ENCODE results near the gene CADPS. TPM values are rescaled to one million over a fixed set of nuclear protein-coding genes. Genes with fewer than 3 reads are reported as not detected.

Gene CADPS
- total RNA-seq, 1 experiment from 2014 or later: not detected

GRCh38 chr3:62636235-62636826 lies 238.9 kb downstream of the CADPS start:
- no peaks in the 10 kb centered on the region for H3K9me3 ChIP-seq (ENCODE audit: low read depth, low read length, poor library complexity, severe bottlenecking)
- no peak for TF ChIP-seq CTCF (conservative IDR thresholded peaks at IDR 0.05; ENCODE audit: low read depth, low read length)
- no peak for TF ChIP-seq EZH2 (IDR thresholded peaks at IDR 0.05; ENCODE audit: borderline replicate concordance, low read depth, low read length, poor library complexity, severe bottlenecking)
- CTCF ChIA-PET: no interaction called here
- POLR2A ChIA-PET (ENCODE audit: low non-redundant PET): no interaction called here
- H3K27me3 ChIP-seq (replicated peaks; ENCODE audit: insufficient read depth, low read depth, low read length, poor library complexity): peaks cover 4% of the 10 kb centered on the region
- no TSS peak for BruUV-seq (replicated peaks)
- no peak overlapping the region for H3K4me3 ChIP-seq (ENCODE audit: low read depth, low read length, poor library complexity, severe bottlenecking)
- intact Hi-C loops (cut with micrococcal nuclease; ENCODE audit: unreplicated experiment): no loop called here
- DNase-seq (ENCODE audit: low spot score): no peak
- no peaks in the 10 kb centered on the region for H3K4me1 ChIP-seq (ENCODE audit: insufficient read depth, low read length, poor library complexity, severe bottlenecking)
- H3K36me3 ChIP-seq (ENCODE audit: insufficient read depth, low read length, poor library complexity, severe bottlenecking): no peaks in the 10 kb centered on the region
- H3K27ac ChIP-seq (ENCODE audit: low read depth, low read length, poor library complexity, severe bottlenecking): no peak overlapping the region

GRCh38 chr3:62632510-62633294 lies 242.5 kb downstream of the CADPS start:
- no TSS peak for BruUV-seq (replicated peaks)
- no peaks in the 10 kb centered on the region for H3K4me1 ChIP-seq (ENCODE audit: insufficient read depth, low read length, poor library complexity, severe bottlenecking)
- intact Hi-C loops (cut with micrococcal nuclease; ENCODE audit: unreplicated experiment): no loop called here
- ChIA-PET CTCF (no interaction called here), POLR2A (ENCODE audit: low non-redundant PET) (no interaction called here)
- no peak overlapping the region for H3K27ac ChIP-seq (ENCODE audit: low read depth, low read length, poor library complexity, severe bottlenecking)
- no peaks in the 10 kb centered on the region for H3K9me3 ChIP-seq (ENCODE audit: low read depth, low read length, poor library complexity, severe bottlenecking)
- DNase-seq (ENCODE audit: low spot score): no peak
- H3K4me3 ChIP-seq (ENCODE audit: low read depth, low read length, poor library complexity, severe bottlenecking): no peak overlapping the region
- H3K36me3 ChIP-seq (ENCODE audit: insufficient read depth, low read length, poor library complexity, severe bottlenecking): no peaks in the 10 kb centered on the region
- no peak for TF ChIP-seq EZH2 (IDR thresholded peaks at IDR 0.05; ENCODE audit: borderline replicate concordance, low read depth, low read length, poor library complexity, severe bottlenecking)
- no peak for TF ChIP-seq CTCF (conservative IDR thresholded peaks at IDR 0.05; ENCODE audit: low read depth, low read length)
- peaks cover 4% of the 10 kb centered on the region for H3K27me3 ChIP-seq (replicated peaks; ENCODE audit: insufficient read depth, low read depth, low read length, poor library complexity)

- Histone ChIP-seq H3K27me3 (replicated peaks; ENCODE audit: insufficient read depth, low read depth, low read length, poor library complexity) (peaks cover 4% of the 10 kb centered on the region), H3K4me1 (ENCODE audit: insufficient read depth, low read length, poor library complexity, severe bottlenecking) (no peaks in the 10 kb centered on the region), H3K36me3 (ENCODE audit: insufficient read depth, low read length, poor library complexity, severe bottlenecking) (no peaks in the 10 kb centered on the region), H3K4me3 (ENCODE audit: low read depth, low read length, poor library complexity, severe bottlenecking) (no peak overlapping the region), H3K9me3 (ENCODE audit: low read depth, low read length, poor library complexity, severe bottlenecking) (no peaks in the 10 kb centered on the region), H3K27ac (ENCODE audit: low read depth, low read length, poor library complexity, severe bottlenecking) (no peak overlapping the region)
- CTCF ChIA-PET: no interaction called here
- DNase-seq (ENCODE audit: low spot score): no peak
- TF ChIP-seq CTCF (conservative IDR thresholded peaks at IDR 0.05; ENCODE audit: low read depth, low read length): no peak
- TF ChIP-seq EZH2 (IDR thresholded peaks at IDR 0.05; ENCODE audit: borderline replicate concordance, low read depth, low read length, poor library complexity, severe bottlenecking): no peak
- POLR2A ChIA-PET (ENCODE audit: low non-redundant PET): no interaction called here
- BruUV-seq (replicated peaks): no TSS peak
- intact Hi-C loops (cut with micrococcal nuclease; ENCODE audit: unreplicated experiment): no loop called here
Observed at GRCh38 chr3:62631488-62631887, 243.7 kb downstream of the CADPS start.

All from A673 (cell line).